GM23338 (cell line): ENCODE data around the gene SPA17. TPM values are rescaled to one million over a fixed set of nuclear protein-coding genes. Genes with fewer than 3 reads are reported as not detected.

Source experiments
- ATAC-seq: fragments of 200-7000 bp; cut with Tn5 transposase; 3 replicates; pipeline ENCODE4 v1.9.1; 2020
- DNase-seq: peaks from one replicate; pipeline ENCODE4 v3.0.0-alpha.2; 2015; ENCODE audit warnings: low spot score
- H2AFZ ChIP-seq: fragments of 200-600 bp; sonication (generic); 2 replicates; pipeline ENCODE4 v1.8.0; 2016; ENCODE audit warnings: antibody characterized with exemption, mild to moderate bottlenecking, moderate library complexity
- H3F3A ChIP-seq: fragments of 200-600 bp; sonication (generic); replicated peaks from 2 replicates; pipeline ENCODE4 v1.8.0; 2017; ENCODE audit warnings: antibody characterized with exemption, mixed run types, low read depth
- H3K27ac ChIP-seq: fragments of 200-600 bp; sonication (generic); 2 replicates; pipeline ENCODE4 v1.6.1; 2016; ENCODE audit warnings: low read depth
- H3K27me3 ChIP-seq: fragments of 200-600 bp; sonication (generic); 2 replicates; pipeline ENCODE4 v1.8.0; 2016; ENCODE audit warnings: mild to moderate bottlenecking, mixed run types, moderate library complexity; ENCODE audit not compliant: insufficient read depth
- H3K36me3 ChIP-seq: fragments of 200-600 bp; sonication (generic); 2 replicates; pipeline ENCODE4 v1.8.0; 2016; ENCODE audit warnings: mild to moderate bottlenecking; ENCODE audit not compliant: insufficient read depth
- H3K4me1 ChIP-seq: fragments of 200-600 bp; sonication (generic); 2 replicates; pipeline ENCODE4 v1.8.0; 2016; ENCODE audit warnings: mild to moderate bottlenecking, moderate library complexity; ENCODE audit not compliant: insufficient read depth
- H3K4me2 ChIP-seq: fragments of 200-600 bp; sonication (generic); 2 replicates; pipeline ENCODE4 v1.7.1; 2017; ENCODE audit warnings: mixed run types
- H3K4me3 ChIP-seq: fragments of 200-600 bp; sonication (generic); 2 replicates; pipeline ENCODE4 v1.6.1; 2016; ENCODE audit warnings: mixed run types
- H3K79me2 ChIP-seq: fragments of 200-600 bp; sonication (generic); replicated peaks from 2 replicates; pipeline ENCODE4 v1.8.0; 2017; ENCODE audit warnings: mild to moderate bottlenecking; ENCODE audit not compliant: insufficient read depth
- H3K9me2 ChIP-seq: fragments of 200-600 bp; sonication (generic); 2 replicates; pipeline ENCODE4 v1.8.0; 2017; ENCODE audit not compliant: insufficient read depth
- H4K20me1 ChIP-seq: fragments of 200-600 bp; sonication (generic); replicated peaks from 2 replicates; pipeline ENCODE4 v1.8.0; 2017; ENCODE audit warnings: mild to moderate bottlenecking; ENCODE audit not compliant: insufficient read depth
- H3K27ac Mint-ChIP-seq: 2 replicates; pipeline ENCODE4 v1.8.0; 2020; ENCODE audit warnings: inconsistent platforms, mild to moderate bottlenecking, moderate library complexity, mixed read lengths
- H3K27me3 Mint-ChIP-seq: 3 replicates; pipeline ENCODE4 v1.8.0; 2022; ENCODE audit warnings: low read depth, mild to moderate bottlenecking, moderate library complexity, mixed read lengths, inconsistent platforms; ENCODE audit not compliant: insufficient read depth, poor library complexity
- H3K36me3 Mint-ChIP-seq: 3 replicates; pipeline ENCODE4 v1.8.0; 2021; ENCODE audit warnings: low read depth, mild to moderate bottlenecking, inconsistent platforms, moderate library complexity, mixed read lengths
- H3K4me1 Mint-ChIP-seq: 3 replicates; pipeline ENCODE4 v1.8.0; 2020; ENCODE audit warnings: mild to moderate bottlenecking, inconsistent platforms, mixed read lengths
- H3K4me3 Mint-ChIP-seq: 3 replicates; pipeline ENCODE4 v1.8.0; 2021; ENCODE audit warnings: moderate library complexity, mild to moderate bottlenecking, inconsistent platforms, mixed read lengths
- H3K9me3 Mint-ChIP-seq: 3 replicates; pipeline ENCODE4 v1.8.0; 2020; ENCODE audit warnings: moderate library complexity, mild to moderate bottlenecking, inconsistent platforms, mixed read lengths
- CREB1 ChIP-seq: fragments of 250-450 bp; sonication (Bioruptor Pico); IDR thresholded peaks from 2 replicates; pipeline ENCODE4 v1.5.0; 2020; ENCODE audit warnings: low read depth, mild to moderate bottlenecking, moderate library complexity
- EZH2 ChIP-seq: fragments of 200-600 bp; sonication (generic); IDR thresholded peaks from one replicate; pipeline ENCODE4 v1.8.0; 2017; ENCODE audit warnings: antibody characterized with exemption, mild to moderate bottlenecking, low read depth; ENCODE audit not compliant: unreplicated experiment
- EZH2phosphoT487 ChIP-seq: fragments of 200-600 bp; sonication (generic); IDR thresholded peaks from one replicate; pipeline ENCODE4 v1.8.1; 2018; ENCODE audit warnings: antibody characterized with exemption; ENCODE audit not compliant: unreplicated experiment
- JUNB ChIP-seq: IDR thresholded peaks from one replicate; pipeline ENCODE4 v1.6.1; 2016; ENCODE audit warnings: antibody characterized with exemption; ENCODE audit not compliant: unreplicated experiment
- NANOG ChIP-seq: IDR thresholded peaks from 2 replicates; pipeline ENCODE4 v1.6.1; 2016; ENCODE audit warnings: antibody characterized with exemption, borderline replicate concordance
- POLR2AphosphoS5 ChIP-seq: IDR thresholded peaks from 2 replicates; pipeline ENCODE4 v1.6.1; 2016; ENCODE audit warnings: antibody characterized with exemption, low read depth
- REST ChIP-seq: IDR thresholded peaks from one replicate; pipeline ENCODE4 v1.6.1; 2018; ENCODE audit warnings: antibody characterized with exemption; ENCODE audit not compliant: unreplicated experiment
- STAT1 ChIP-seq: IDR thresholded peaks from one replicate; pipeline ENCODE4 v1.6.1; 2016; ENCODE audit warnings: antibody characterized with exemption; ENCODE audit not compliant: unreplicated experiment
- ZNF114 ChIP-seq: fragments of 250-450 bp; sonication (Bioruptor Pico); IDR thresholded peaks from 2 replicates; pipeline ENCODE4 v1.5.0; 2020; ENCODE audit warnings: mild to moderate bottlenecking, moderate library complexity
- ZNF331 ChIP-seq: fragments of 250-450 bp; sonication (Bioruptor Pico); IDR thresholded peaks from 2 replicates; pipeline ENCODE4 v1.5.0; 2020; ENCODE audit warnings: low read depth, mild to moderate bottlenecking, moderate library complexity
- polyA plus RNA-seq: library from polyadenylated mRNA; unstranded; fragments of >200 nt; fragmentation: Nextera tagmentation; extraction: Ambion mirVana; gene quantifications from 2 replicates; pipeline ENCODE4 v1.2.1, GENCODE V29; 2016
- total RNA-seq: library from RNA; depleted of rRNA; stranded (reverse); fragments of >200 nt; shearing (Covaris generic); gene quantifications from 2 replicates; pipeline ENCODE4 v1.2.3, GENCODE V29; 2014
- TF ChIP-seq, protein P1 (sequence below): IDR thresholded peaks from 2 replicates; pipeline ENCODE4 v1.6.1; 2016; ENCODE audit warnings: antibody characterized with exemption
- TF ChIP-seq, protein P2 (sequence below), 2 experiments: fragments of 200-600 bp in 1 of 2; sonication (generic) in 1 of 2; conservative IDR thresholded peaks; 2 replicates each; pipeline versions ENCODE4 v1.5.1 to v1.6.1; 2016 to 2017; ENCODE audit warnings: antibody characterized with exemption in 2 of 2, low read depth in 2 of 2, mild to moderate bottlenecking in 2 of 2, moderate library complexity in 1 of 2
- TF ChIP-seq, protein P3 (sequence below): fragments of 250-450 bp; sonication (Bioruptor Pico); IDR thresholded peaks from 2 replicates; pipeline ENCODE4 v1.5.0; 2020; ENCODE audit warnings: mild to moderate bottlenecking, moderate library complexity

SPA17 gene
- total and polyA plus RNA-seq, 2 experiments from 2014 or later: 3.2 to 14.9 TPM

GRCh38 chr11:124727474-124727873, 53.8 kb downstream of the SPA17 start:
- peaks cover 39% of the 10 kb centered on the region for H3K4me1 Mint-ChIP-seq

More at GRCh38 chr11:124727474-124727873, 53.8 kb downstream of the SPA17 start:
- no peaks in the 10 kb centered on the region for H3K36me3 ChIP-seq
- no peaks in the 10 kb centered on the region for H3K79me2 ChIP-seq
- no peak for ATAC-seq
- no peak for DNase-seq
- TF ChIP-seq CREB1 (CRISPR knock-in tag) (no peak), ZNF114 (CRISPR knock-in tag) (no peak), POLR2AphosphoS5 (no peak), STAT1 (no peak), EZH2phosphoT487 (no peak), NANOG (no peak), EZH2 (no peak), REST (no peak), JUNB (no peak), ZNF331 (CRISPR knock-in tag) (no peak)
- TF ChIP-seq, protein P1, sequence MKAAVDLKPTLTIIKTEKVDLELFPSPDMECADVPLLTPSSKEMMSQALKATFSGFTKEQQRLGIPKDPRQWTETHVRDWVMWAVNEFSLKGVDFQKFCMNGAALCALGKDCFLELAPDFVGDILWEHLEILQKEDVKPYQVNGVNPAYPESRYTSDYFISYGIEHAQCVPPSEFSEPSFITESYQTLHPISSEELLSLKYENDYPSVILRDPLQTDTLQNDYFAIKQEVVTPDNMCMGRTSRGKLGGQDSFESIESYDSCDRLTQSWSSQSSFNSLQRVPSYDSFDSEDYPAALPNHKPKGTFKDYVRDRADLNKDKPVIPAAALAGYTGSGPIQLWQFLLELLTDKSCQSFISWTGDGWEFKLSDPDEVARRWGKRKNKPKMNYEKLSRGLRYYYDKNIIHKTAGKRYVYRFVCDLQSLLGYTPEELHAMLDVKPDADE: no peak
- TF ChIP-seq, protein P2, sequence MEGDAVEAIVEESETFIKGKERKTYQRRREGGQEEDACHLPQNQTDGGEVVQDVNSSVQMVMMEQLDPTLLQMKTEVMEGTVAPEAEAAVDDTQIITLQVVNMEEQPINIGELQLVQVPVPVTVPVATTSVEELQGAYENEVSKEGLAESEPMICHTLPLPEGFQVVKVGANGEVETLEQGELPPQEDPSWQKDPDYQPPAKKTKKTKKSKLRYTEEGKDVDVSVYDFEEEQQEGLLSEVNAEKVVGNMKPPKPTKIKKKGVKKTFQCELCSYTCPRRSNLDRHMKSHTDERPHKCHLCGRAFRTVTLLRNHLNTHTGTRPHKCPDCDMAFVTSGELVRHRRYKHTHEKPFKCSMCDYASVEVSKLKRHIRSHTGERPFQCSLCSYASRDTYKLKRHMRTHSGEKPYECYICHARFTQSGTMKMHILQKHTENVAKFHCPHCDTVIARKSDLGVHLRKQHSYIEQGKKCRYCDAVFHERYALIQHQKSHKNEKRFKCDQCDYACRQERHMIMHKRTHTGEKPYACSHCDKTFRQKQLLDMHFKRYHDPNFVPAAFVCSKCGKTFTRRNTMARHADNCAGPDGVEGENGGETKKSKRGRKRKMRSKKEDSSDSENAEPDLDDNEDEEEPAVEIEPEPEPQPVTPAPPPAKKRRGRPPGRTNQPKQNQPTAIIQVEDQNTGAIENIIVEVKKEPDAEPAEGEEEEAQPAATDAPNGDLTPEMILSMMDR (conservative IDR thresholded peaks at IDR 0.05; ENCODE audit: low read depth in 2 of 2): no peak
- TF ChIP-seq, protein P3, sequence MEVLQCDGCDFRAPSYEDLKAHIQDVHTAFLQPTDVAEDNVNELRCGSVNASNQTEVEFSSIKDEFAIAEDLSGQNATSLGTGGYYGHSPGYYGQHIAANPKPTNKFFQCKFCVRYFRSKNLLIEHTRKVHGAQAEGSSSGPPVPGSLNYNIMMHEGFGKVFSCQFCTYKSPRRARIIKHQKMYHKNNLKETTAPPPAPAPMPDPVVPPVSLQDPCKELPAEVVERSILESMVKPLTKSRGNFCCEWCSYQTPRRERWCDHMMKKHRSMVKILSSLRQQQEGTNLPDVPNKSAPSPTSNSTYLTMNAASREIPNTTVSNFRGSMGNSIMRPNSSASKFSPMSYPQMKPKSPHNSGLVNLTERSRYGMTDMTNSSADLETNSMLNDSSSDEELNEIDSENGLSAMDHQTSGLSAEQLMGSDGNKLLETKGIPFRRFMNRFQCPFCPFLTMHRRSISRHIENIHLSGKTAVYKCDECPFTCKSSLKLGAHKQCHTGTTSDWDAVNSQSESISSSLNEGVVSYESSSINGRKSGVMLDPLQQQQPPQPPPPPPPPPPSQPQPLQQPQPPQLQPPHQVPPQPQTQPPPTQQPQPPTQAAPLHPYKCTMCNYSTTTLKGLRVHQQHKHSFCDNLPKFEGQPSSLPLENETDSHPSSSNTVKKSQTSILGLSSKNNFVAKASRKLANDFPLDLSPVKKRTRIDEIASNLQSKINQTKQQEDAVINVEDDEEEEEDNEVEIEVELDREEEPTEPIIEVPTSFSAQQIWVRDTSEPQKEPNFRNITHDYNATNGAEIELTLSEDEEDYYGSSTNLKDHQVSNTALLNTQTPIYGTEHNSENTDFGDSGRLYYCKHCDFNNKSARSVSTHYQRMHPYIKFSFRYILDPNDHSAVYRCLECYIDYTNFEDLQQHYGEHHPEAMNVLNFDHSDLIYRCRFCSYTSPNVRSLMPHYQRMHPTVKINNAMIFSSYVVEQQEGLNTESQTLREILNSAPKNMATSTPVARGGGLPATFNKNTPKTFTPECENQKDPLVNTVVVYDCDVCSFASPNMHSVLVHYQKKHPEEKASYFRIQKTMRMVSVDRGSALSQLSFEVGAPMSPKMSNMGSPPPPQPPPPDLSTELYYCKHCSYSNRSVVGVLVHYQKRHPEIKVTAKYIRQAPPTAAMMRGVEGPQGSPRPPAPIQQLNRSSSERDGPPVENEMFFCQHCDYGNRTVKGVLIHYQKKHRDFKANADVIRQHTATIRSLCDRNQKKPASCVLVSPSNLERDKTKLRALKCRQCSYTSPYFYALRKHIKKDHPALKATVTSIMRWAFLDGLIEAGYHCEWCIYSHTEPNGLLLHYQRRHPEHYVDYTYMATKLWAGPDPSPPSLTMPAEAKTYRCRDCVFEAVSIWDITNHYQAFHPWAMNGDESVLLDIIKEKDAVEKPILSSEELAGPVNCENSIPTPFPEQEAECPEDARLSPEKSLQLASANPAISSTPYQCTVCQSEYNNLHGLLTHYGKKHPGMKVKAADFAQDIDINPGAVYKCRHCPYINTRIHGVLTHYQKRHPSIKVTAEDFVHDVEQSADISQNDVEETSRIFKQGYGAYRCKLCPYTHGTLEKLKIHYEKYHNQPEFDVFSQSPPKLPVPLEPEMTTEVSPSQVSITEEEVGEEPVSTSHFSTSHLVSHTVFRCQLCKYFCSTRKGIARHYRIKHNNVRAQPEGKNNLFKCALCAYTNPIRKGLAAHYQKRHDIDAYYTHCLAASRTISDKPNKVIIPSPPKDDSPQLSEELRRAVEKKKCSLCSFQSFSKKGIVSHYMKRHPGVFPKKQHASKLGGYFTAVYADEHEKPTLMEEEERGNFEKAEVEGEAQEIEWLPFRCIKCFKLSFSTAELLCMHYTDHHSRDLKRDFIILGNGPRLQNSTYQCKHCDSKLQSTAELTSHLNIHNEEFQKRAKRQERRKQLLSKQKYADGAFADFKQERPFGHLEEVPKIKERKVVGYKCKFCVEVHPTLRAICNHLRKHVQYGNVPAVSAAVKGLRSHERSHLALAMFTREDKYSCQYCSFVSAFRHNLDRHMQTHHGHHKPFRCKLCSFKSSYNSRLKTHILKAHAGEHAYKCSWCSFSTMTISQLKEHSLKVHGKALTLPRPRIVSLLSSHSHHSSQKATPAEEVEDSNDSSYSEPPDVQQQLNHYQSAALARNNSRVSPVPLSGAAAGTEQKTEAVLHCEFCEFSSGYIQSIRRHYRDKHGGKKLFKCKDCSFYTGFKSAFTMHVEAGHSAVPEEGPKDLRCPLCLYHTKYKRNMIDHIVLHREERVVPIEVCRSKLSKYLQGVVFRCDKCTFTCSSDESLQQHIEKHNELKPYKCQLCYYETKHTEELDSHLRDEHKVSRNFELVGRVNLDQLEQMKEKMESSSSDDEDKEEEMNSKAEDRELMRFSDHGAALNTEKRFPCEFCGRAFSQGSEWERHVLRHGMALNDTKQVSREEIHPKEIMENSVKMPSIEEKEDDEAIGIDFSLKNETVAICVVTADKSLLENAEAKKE: no peak
- peaks cover 31% of the 10 kb centered on the region for H3K27me3 Mint-ChIP-seq
- H3K9me2 ChIP-seq: no peaks in the 10 kb centered on the region
- H3K27ac Mint-ChIP-seq: no peak overlapping the region
- H3K36me3 Mint-ChIP-seq: no peaks in the 10 kb centered on the region
- H3K4me2 ChIP-seq: peak overlapping the region; percentile 51
- H2AFZ ChIP-seq: no peak overlapping the region
- H3K4me3 ChIP-seq: no peak overlapping the region
- no peaks in the 10 kb centered on the region for H3K9me3 Mint-ChIP-seq
- H3K27ac ChIP-seq: no peak overlapping the region
- H3F3A ChIP-seq: no peaks in the 10 kb centered on the region
- H3K27me3 ChIP-seq: peaks cover 48% of the 10 kb centered on the region
- no peaks in the 10 kb centered on the region for H4K20me1 ChIP-seq
- no peak overlapping the region for H3K4me3 Mint-ChIP-seq
- H3K4me1 ChIP-seq: peaks cover 31% of the 10 kb centered on the region
